GM23338 (cell line): ENCODE data around the gene NEU1. TPM values are rescaled to one million over a fixed set of nuclear protein-coding genes. Genes with fewer than 3 reads are reported as not detected.

Experiments used
- ATAC-seq: fragments of 200-7000 bp; cut with Tn5 transposase; 3 replicates; pipeline ENCODE4 v1.9.1; 2020
- DNase-seq: peaks from one replicate; pipeline ENCODE4 v3.0.0-alpha.2; 2015; ENCODE audit warnings: low spot score
- H2AFZ ChIP-seq: fragments of 200-600 bp; sonication (generic); 2 replicates; pipeline ENCODE4 v1.8.0; 2016; ENCODE audit warnings: antibody characterized with exemption, mild to moderate bottlenecking, moderate library complexity
- H3F3A ChIP-seq: fragments of 200-600 bp; sonication (generic); replicated peaks from 2 replicates; pipeline ENCODE4 v1.8.0; 2017; ENCODE audit warnings: antibody characterized with exemption, mixed run types, low read depth
- H3K27ac ChIP-seq: fragments of 200-600 bp; sonication (generic); 2 replicates; pipeline ENCODE4 v1.6.1; 2016; ENCODE audit warnings: low read depth
- H3K27me3 ChIP-seq: fragments of 200-600 bp; sonication (generic); 2 replicates; pipeline ENCODE4 v1.8.0; 2016; ENCODE audit warnings: mild to moderate bottlenecking, mixed run types, moderate library complexity; ENCODE audit not compliant: insufficient read depth
- H3K36me3 ChIP-seq: fragments of 200-600 bp; sonication (generic); 2 replicates; pipeline ENCODE4 v1.8.0; 2016; ENCODE audit warnings: mild to moderate bottlenecking; ENCODE audit not compliant: insufficient read depth
- H3K4me1 ChIP-seq: fragments of 200-600 bp; sonication (generic); 2 replicates; pipeline ENCODE4 v1.8.0; 2016; ENCODE audit warnings: mild to moderate bottlenecking, moderate library complexity; ENCODE audit not compliant: insufficient read depth
- H3K4me2 ChIP-seq: fragments of 200-600 bp; sonication (generic); 2 replicates; pipeline ENCODE4 v1.7.1; 2017; ENCODE audit warnings: mixed run types
- H3K4me3 ChIP-seq: fragments of 200-600 bp; sonication (generic); 2 replicates; pipeline ENCODE4 v1.6.1; 2016; ENCODE audit warnings: mixed run types
- H3K79me2 ChIP-seq: fragments of 200-600 bp; sonication (generic); replicated peaks from 2 replicates; pipeline ENCODE4 v1.8.0; 2017; ENCODE audit warnings: mild to moderate bottlenecking; ENCODE audit not compliant: insufficient read depth
- H3K9me2 ChIP-seq: fragments of 200-600 bp; sonication (generic); 2 replicates; pipeline ENCODE4 v1.8.0; 2017; ENCODE audit not compliant: insufficient read depth
- H4K20me1 ChIP-seq: fragments of 200-600 bp; sonication (generic); replicated peaks from 2 replicates; pipeline ENCODE4 v1.8.0; 2017; ENCODE audit warnings: mild to moderate bottlenecking; ENCODE audit not compliant: insufficient read depth
- H3K27ac Mint-ChIP-seq: 2 replicates; pipeline ENCODE4 v1.8.0; 2020; ENCODE audit warnings: inconsistent platforms, mild to moderate bottlenecking, moderate library complexity, mixed read lengths
- H3K27me3 Mint-ChIP-seq: 3 replicates; pipeline ENCODE4 v1.8.0; 2022; ENCODE audit warnings: low read depth, mild to moderate bottlenecking, moderate library complexity, mixed read lengths, inconsistent platforms; ENCODE audit not compliant: insufficient read depth, poor library complexity
- H3K36me3 Mint-ChIP-seq: 3 replicates; pipeline ENCODE4 v1.8.0; 2021; ENCODE audit warnings: low read depth, mild to moderate bottlenecking, inconsistent platforms, moderate library complexity, mixed read lengths
- H3K4me1 Mint-ChIP-seq: 3 replicates; pipeline ENCODE4 v1.8.0; 2020; ENCODE audit warnings: mild to moderate bottlenecking, inconsistent platforms, mixed read lengths
- H3K4me3 Mint-ChIP-seq: 3 replicates; pipeline ENCODE4 v1.8.0; 2021; ENCODE audit warnings: moderate library complexity, mild to moderate bottlenecking, inconsistent platforms, mixed read lengths
- H3K9me3 Mint-ChIP-seq: 3 replicates; pipeline ENCODE4 v1.8.0; 2020; ENCODE audit warnings: moderate library complexity, mild to moderate bottlenecking, inconsistent platforms, mixed read lengths
- CTCF ChIP-seq, 2 experiments: fragments of 200-600 bp in 1 of 2; sonication (generic) in 1 of 2; conservative IDR thresholded peaks; 2 replicates each; pipeline versions ENCODE4 v1.5.1 to v1.6.1; 2016 to 2017; ENCODE audit warnings: antibody characterized with exemption in 2 of 2, low read depth in 2 of 2, mild to moderate bottlenecking in 2 of 2, moderate library complexity in 1 of 2
- EZH2 ChIP-seq: fragments of 200-600 bp; sonication (generic); IDR thresholded peaks from one replicate; pipeline ENCODE4 v1.8.0; 2017; ENCODE audit warnings: antibody characterized with exemption, mild to moderate bottlenecking, low read depth; ENCODE audit not compliant: unreplicated experiment
- EZH2phosphoT487 ChIP-seq: fragments of 200-600 bp; sonication (generic); IDR thresholded peaks from one replicate; pipeline ENCODE4 v1.8.1; 2018; ENCODE audit warnings: antibody characterized with exemption; ENCODE audit not compliant: unreplicated experiment
- NANOG ChIP-seq: IDR thresholded peaks from 2 replicates; pipeline ENCODE4 v1.6.1; 2016; ENCODE audit warnings: antibody characterized with exemption, borderline replicate concordance
- POLR2AphosphoS5 ChIP-seq: IDR thresholded peaks from 2 replicates; pipeline ENCODE4 v1.6.1; 2016; ENCODE audit warnings: antibody characterized with exemption, low read depth
- STAT1 ChIP-seq: IDR thresholded peaks from one replicate; pipeline ENCODE4 v1.6.1; 2016; ENCODE audit warnings: antibody characterized with exemption; ENCODE audit not compliant: unreplicated experiment
- polyA plus RNA-seq: library from polyadenylated mRNA; unstranded; fragments of >200 nt; fragmentation: Nextera tagmentation; extraction: Ambion mirVana; gene quantifications from 2 replicates; pipeline ENCODE4 v1.2.1, GENCODE V29; 2016
- total RNA-seq: library from RNA; depleted of rRNA; stranded (reverse); fragments of >200 nt; shearing (Covaris generic); gene quantifications from 2 replicates; pipeline ENCODE4 v1.2.3, GENCODE V29; 2014

The NEU1 gene
- total and polyA plus RNA-seq, 2 experiments from 2014 or later, result 31.4 to 47.4 TPM

- Histone ChIP-seq H3K4me1 (peaks cover 10% of the 10 kb centered on the region; the same call in 1 of the 2 replicates), H3K36me3 (no peaks in the 10 kb centered on the region; the same call in 1 of the 2 replicates), H3K27ac (no peak overlapping the region), H3K4me2 (no peak overlapping the region), H3F3A (peaks cover 10% of the 10 kb centered on the region), H4K20me1 (peaks cover 3% of the 10 kb centered on the region; the same call in 1 of the 2 replicates), H3K27me3 (no peaks in the 10 kb centered on the region), H2AFZ (no peak overlapping the region), H3K4me3 (no peak overlapping the region), H3K79me2 (no peaks in the 10 kb centered on the region), H3K9me2 (no peaks in the 10 kb centered on the region)
- TF ChIP-seq EZH2phosphoT487 (no peak), NANOG (no peak), POLR2AphosphoS5 (no peak), EZH2 (no peak)
- H3K27me3 Mint-ChIP-seq, result peaks cover 6% of the 10 kb centered on the region
- no peak overlapping the region for H3K4me3 Mint-ChIP-seq
- no peaks in the 10 kb centered on the region for H3K9me3 Mint-ChIP-seq
- DNase-seq (no peak), ATAC-seq (no peak)
- H3K27ac Mint-ChIP-seq, result no peak overlapping the region
- peaks cover 16% of the 10 kb centered on the region for H3K4me1 Mint-ChIP-seq
- H3K36me3 Mint-ChIP-seq, result peaks cover 6% of the 10 kb centered on the region; the same call in 2 of the 3 replicates
Measured at GRCh38 chr6:31874836-31875572, 12.4 kb upstream of the NEU1 start.

GRCh38 chr6:31874084-31874670, 11.6 kb upstream of the NEU1 start:
- Mint-ChIP-seq H3K27ac (no peak overlapping the region), H3K9me3 (no peaks in the 10 kb centered on the region), H3K4me3 (no peak overlapping the region), H3K36me3 (no peaks in the 10 kb centered on the region), H3K27me3 (peaks cover 8% of the 10 kb centered on the region), H3K4me1 (peaks cover 11% of the 10 kb centered on the region)
- no peaks in the 10 kb centered on the region for H3K36me3 ChIP-seq
- TF ChIP-seq CTCF (conservative IDR thresholded peaks at IDR 0.05; ENCODE audit: low read depth in 2 of 2) (no peak), STAT1 (no peak)
- H3K79me2 ChIP-seq, result no peaks in the 10 kb centered on the region
- H3K4me1 ChIP-seq, result peaks cover 9% of the 10 kb centered on the region; the same call in 1 of the 2 replicates
- no peaks in the 10 kb centered on the region for H3K27me3 ChIP-seq
- H4K20me1 ChIP-seq, result peaks cover under 1% of the 10 kb centered on the region; the same call in 1 of the 2 replicates
- ATAC-seq (no peak), DNase-seq (no peak)
- peaks cover 2% of the 10 kb centered on the region; the same call in 1 of the 2 replicates for H3F3A ChIP-seq
- H3K4me2 ChIP-seq, result no peak overlapping the region
- no peaks in the 10 kb centered on the region for H3K9me2 ChIP-seq
- no peak overlapping the region for H3K4me3 ChIP-seq
- no peak overlapping the region for H3K27ac ChIP-seq
- H2AFZ ChIP-seq, result no peak overlapping the region
